HG03354 (cell line): ENCODE results near the gene LOC101059915.
"Not testable (repeated sequence)": the region's sequence is repeated elsewhere in the genome, so short reads cannot be mapped to it uniquely, and the experiment has no call there.

Experiments used
- ATAC-seq: cut with Tn5 transposase; IDR thresholded peaks from one replicate; pipeline ENCODE4 v1.9.1; 2021; ENCODE audit warnings: mild to moderate bottlenecking; ENCODE audit not compliant: unreplicated experiment, poor library complexity, severe bottlenecking

The LOC101059915 gene

DNA sequence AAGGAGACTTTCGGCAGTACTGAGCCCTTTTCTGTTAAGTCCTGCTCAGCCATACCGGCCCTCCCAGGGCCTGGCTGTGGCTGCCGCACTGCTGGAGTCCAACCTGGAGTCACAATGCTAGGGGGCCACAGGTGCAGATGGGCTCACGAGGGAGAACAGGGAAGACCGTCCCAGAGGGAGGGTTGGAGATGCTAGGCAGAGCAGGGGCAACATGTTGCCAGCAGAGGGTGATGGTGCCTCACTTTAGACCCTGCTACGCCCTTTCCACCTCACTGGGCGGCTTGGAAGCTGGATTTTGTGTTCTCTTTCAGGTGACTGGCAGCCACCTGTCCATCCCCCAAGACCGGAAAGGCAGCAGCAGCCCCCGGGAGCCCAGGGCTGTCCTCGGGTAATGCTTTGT lies 2.6 kb downstream of the LOC101059915 start:
- peak; percentile 50 for ATAC-seq

GRCh38 chrX:71671043-71671780 lies 3.9 kb downstream of the LOC101059915 start:
- ATAC-seq, result no peak

- ATAC-seq, result no peak
Measured at GRCh38 chrX:71671938-71672337, 4.6 kb downstream of the LOC101059915 start.

- ATAC-seq, result not testable (repeated sequence)
Measured at GRCh38 chrX:71675636-71676035, 8.3 kb downstream of the LOC101059915 start.

DNA sequence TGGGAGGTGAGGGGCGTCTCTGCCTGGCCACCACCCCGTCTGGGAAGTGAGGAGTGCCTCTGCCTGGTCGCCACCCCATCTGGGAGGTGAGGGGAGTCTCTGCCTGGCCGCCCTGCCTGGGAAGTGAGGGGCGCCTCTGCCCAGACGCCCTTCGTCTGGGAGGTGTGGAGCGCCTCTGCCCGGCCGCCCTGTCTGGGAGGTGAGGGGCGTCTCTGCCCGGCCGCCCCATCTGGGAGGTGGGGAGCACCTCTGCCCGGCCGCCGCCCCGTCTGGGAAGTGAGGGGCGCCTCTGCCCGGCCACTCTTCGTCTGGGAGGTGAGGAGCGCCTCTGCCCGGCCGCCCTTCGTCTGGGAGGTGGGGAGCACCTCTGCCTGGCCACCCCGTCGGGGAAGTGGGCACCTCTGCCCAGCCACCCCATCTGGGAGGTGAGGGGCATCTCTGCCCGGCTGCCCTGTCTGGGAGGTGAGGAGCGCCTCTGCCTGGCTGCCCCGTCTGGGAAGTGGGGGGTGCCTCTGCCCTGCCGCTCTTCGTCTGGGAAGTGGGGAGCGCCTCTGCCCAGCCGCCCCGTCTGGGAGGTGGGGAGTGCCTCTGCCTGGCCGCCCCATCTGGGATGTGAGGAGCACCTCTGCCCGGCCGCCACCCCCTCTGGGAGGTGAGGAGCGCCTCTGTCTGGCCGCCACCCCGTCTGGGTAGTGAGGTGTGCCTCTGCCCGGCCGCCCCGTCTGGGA lies 8.9 kb downstream of the LOC101059915 start:
- ATAC-seq, result not testable (repeated sequence)

- ATAC-seq, result not testable (repeated sequence)
Measured at GRCh38 chrX:71677195-71677594, 9.8 kb downstream of the LOC101059915 start.

- ATAC-seq, result no peak
Measured at GRCh38 chrX:71679575-71680207, 12.3 kb downstream of the LOC101059915 start.

- peak; percentile 76 for ATAC-seq
Measured at GRCh38 chrX:71696641-71697465, 29.5 kb downstream of the LOC101059915 start.

DNA sequence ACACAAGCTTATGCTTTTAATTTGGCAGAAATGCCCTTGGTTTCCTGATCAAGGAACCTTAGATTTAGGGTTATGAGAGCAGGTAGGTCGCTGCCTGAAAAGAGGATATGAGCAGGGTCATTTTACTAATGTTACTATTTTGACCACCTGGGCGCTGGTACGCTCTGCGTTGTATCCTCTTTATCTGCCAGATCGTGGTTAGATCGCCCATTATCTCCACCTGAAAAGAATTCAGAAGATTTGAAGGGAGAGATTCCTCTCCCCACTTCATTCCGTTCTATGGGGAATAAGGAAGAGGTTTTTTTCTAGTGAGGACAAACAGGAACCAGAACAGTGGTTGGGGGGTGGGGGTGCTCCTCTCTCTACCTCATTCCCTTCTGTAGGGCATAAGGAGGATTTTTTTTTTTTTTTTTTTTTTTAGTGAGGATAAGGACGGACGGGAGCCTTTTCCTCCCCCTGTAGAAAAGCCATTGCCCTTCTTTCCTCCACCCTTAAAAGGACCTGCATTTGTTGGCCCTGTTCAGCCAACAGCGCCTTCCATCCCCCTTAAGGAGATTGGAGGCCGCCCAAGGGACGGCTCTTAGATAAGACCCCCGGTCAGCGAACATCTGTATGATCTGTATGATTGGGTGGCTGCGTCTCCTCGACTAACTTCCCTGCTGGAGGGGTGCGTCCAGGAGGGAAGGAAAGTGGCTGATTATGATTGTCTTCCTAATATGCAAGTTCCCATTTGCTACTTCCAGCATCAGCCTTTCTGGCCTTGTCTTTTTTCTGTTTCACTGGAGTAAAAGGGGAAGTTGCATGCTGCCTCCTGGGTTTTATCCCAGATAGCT lies 30.3 kb downstream of the LOC101059915 start:
- peak; percentile 64 for ATAC-seq

DNA sequence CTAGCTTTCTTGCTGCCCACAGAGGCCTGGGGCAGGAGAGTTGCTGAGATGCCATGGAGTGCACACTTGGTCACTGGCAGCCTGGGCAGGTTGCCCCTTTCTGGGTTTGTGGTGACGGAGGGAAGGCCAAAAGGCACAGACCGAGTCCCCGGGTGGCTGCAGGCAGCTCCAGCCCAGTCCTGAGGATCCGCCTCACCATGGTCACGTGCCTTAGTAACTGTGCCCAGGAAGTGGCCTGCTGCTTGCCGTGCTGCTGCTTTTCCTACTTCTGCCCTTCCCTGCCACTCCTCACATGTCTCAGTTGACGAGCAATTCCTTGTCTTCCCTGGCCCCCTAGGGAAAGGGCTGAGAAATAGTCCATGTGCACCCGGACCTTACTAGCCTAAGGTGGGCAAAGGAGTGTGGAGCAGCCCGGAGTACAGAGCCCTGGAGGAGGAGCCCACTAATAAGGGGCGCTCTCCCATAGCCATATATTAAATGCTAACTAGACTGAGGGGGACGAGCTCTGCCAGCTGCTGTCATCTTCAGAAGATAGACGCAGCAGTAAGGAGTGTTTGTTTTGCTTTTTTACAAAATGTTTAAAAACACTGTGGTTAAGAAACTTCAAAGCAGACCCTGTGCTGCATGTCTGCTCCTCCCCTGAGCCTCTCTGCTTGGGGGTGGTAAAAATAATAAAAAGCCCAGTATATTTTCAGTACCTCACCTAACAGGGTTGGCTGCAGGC lies 31.1 kb downstream of the LOC101059915 start:
- not testable (repeated sequence) for ATAC-seq

DNA sequence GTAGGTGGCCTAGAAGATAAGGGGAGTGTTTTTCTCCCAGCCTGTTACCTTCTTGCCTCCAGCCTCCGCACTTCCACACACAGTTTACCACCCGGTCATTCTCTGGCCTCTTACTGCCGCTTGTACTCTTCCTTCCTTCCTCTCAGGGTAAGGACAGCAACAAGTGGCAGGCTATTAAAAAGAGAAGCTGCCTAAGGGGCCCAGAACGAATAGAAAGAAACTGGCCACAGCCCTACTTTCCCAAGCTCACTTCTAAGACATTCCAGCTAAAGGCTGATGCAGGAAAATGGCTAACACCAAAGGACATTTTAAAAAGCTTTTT lies 31.6 kb downstream of the LOC101059915 start:
- not testable (repeated sequence) for ATAC-seq

DNA sequence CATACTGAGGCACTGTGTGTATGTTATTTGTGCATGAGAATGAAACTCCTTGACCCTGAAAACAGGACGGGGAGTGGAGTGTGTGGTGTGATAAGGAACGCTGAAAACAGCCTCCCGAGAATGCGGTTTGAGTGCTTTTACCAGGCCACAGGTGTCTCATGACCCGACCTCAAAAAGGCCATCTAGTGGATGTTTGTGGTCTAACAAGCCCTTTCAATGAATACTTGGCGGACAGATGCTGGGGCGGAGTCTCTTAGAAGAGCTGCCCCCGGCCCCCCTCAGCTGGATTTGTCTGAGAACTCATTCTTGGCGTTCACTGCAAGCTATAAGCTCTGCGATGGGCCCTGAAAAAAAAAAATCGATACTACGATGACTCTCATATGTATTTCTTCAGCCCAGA lies 35.5 kb downstream of the LOC101059915 start:
- peak; percentile 87 for ATAC-seq

DNA sequence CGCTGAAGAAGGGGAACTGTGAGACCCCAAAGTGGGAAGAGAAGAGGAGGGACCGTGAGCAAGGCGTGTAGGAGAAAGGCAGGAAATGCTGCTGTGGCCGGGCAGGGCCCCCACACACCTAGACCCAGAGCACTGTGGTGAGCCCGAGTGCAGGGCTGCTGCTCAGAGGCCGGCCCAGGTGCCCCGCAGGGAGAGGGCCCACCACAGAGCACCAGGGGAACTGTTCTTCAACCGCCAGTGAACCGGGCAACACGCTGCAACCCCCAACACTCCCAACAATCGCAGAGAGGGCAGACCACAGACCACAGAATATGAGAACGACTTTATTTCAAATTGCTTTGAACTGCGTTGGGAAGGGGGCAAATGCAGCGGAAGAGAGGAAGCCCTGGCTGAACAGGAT lies 46.7 kb downstream of the LOC101059915 start:
- ATAC-seq, result not testable (repeated sequence)

DNA sequence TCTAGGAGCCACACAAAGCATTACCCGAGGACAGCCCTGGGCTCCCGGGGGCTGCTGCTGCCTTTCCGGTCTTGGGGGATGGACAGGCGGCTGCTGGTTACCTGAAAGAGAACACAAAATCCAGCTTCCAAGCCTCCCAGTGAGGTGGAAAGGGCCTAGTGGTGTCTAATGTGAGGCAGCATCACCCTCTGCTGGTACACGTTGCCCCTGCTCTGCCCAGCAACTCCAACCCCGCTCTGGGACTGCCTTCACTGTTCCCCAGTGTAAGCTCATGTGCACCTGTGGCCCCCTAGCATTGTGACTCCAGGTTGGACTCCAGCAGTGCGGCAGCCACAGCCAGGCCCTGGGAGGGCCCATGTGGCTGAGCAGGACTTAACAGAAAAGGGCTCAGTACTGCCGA lies 48.2 kb downstream of the LOC101059915 start:
- ATAC-seq, result not testable (repeated sequence)

DNA sequence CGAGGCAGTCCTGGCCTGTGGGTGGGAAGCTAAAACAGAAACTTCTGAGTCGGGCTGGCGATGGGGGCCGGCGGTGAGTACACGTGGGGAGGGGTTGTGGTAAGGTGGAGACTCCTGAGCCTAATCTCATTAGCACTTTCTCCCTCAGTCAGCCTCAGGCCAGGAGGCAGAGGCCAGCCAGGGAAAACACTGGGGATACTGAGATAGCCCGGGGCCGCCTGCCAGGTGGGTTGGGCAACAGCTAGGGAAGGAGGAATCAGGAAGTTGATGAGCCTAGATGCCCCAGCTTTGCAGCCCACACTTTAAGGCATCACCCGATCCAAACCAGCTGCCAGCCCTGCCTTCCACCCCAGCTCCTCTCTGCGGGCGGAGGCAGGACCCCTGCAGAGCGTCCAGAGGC lies 49.0 kb downstream of the LOC101059915 start:
- ATAC-seq, result not testable (repeated sequence)

GRCh38 chrX:71718185-71718584 lies 50.8 kb downstream of the LOC101059915 start, which contains the start of gene CXorf49:
TSS of gene CXorf49 (minus strand) at chrX:71718285. CDS start at chrX:71718151, 134 bp downstream.
- not testable (repeated sequence) for ATAC-seq

DNA sequence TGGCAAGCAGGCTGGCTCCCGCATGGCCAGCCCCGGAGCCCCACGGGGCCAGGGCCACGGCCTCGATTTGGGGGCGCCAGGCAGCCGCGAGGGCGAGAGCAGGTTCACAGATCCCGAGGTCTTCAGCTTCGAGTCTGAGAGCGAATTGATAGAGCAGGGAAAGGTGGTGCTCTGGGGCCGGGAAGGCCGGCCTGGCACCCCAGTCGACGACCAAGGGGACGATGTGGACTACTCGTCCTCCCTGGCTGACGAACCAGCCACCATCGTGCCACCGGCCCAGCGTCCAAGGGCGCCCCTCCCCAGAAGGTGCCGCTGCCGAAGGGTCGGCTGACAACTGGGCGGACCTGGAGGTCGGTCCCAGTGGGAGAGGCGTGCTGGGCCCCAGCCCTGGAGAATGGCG lies 51.8 kb downstream of the LOC101059915 start:
- not testable (repeated sequence) for ATAC-seq

- ATAC-seq, result not testable (repeated sequence)
Measured at GRCh38 chrX:71720289-71720886, 53.0 kb downstream of the LOC101059915 start.
